ENCODE results near the gene ABLIM2. TPM values are rescaled to one million over a fixed set of nuclear protein-coding genes. Genes with fewer than 3 reads are reported as not detected.

Gene ABLIM2
- total and polyA plus RNA-seq, 10 of the 15 experiments (the other 5 are each of a cell fraction or from before 2014, with no cell fraction given) = 0.03 to 0.15 (median 0.05) TPM; not detected in 7

DNA sequence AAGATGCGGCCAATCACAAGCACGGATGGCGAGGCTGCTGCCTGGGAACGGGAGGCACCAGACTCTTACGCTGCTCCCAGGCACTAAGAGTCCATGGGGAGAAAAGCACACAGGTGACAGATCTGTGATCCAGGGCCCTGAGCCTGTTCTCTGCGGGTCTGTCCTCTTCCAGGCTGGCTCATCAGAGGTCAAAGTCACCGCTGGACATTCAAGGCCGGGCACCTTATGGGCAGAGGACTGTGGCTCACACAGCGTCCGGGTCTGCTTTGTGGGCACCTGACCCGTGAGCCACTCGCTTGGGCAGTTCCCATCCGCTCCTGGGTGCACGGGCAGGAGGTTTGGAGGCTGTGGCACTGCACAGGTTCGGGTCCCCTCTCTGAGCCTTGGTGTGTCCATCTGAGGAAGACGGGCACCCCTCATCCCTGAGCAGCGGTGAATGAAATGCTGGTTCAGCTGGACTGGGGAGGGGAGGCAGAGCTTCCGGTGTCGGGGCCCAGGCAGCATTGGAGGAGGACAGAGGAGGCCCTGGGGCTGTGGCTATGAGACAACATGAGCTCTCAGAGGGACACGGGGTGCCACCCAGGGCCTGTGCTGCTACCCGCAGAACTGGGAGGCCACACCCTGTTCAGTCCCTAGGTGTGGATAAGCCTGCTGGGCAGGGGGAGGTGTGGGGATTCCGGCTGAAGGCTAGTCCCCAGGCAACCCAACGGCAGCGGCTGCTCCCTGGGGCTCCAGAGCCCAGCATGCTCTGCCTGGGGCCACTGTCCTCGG lies 157.7 kb downstream of the ABLIM2 start:
- TF ChIP-seq ATF3 (IDR thresholded peaks at IDR 0.05; ENCODE audit: borderline replicate concordance, extremely low read depth, low read depth, low read length) (no peak), ZNF622 (IDR thresholded peaks at IDR 0.05) (no peak)
- TF ChIP-seq, protein P1, sequence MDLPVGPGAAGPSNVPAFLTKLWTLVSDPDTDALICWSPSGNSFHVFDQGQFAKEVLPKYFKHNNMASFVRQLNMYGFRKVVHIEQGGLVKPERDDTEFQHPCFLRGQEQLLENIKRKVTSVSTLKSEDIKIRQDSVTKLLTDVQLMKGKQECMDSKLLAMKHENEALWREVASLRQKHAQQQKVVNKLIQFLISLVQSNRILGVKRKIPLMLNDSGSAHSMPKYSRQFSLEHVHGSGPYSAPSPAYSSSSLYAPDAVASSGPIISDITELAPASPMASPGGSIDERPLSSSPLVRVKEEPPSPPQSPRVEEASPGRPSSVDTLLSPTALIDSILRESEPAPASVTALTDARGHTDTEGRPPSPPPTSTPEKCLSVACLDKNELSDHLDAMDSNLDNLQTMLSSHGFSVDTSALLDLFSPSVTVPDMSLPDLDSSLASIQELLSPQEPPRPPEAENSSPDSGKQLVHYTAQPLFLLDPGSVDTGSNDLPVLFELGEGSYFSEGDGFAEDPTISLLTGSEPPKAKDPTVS (IDR thresholded peaks at IDR 0.05; ENCODE audit: low read depth, low read length) = no peak
- CTCF ChIA-PET = no interaction called here

GRCh38 chr4:8000247-8000646 lies 158.4 kb downstream of the ABLIM2 start:
- Histone ChIP-seq H3K4me3 (no peak overlapping the region), H3K27ac (ENCODE audit: control insufficient read depth, insufficient read depth) (no peak overlapping the region), H3K27me3 (replicated peaks in 1 of 2; ENCODE audit: control insufficient read depth in 2 of 2, insufficient read depth in 2 of 2, low read length in 1 of 2) (peaks cover 0 to 3% of the 10 kb centered on the region in 2 experiments; a peak in 3 of 4 replicates), H3K36me3 (ENCODE audit: control insufficient read depth in 2 of 2, insufficient read depth in 2 of 2, low read length in 1 of 2) (no peaks in the 10 kb centered on the region), H3K9ac (ENCODE audit: control insufficient read depth, insufficient read depth, low read length) (no peak overlapping the region), H3K9me3 (replicated peaks; ENCODE audit: control insufficient read depth, insufficient read depth, low read length) (no peaks in the 10 kb centered on the region), H3K4me2 (ENCODE audit: control insufficient read depth, insufficient read depth) (no peak overlapping the region), H2AFZ (ENCODE audit: control insufficient read depth, low read depth, low read length) (no peak overlapping the region), H4K20me1 (ENCODE audit: control insufficient read depth, insufficient read depth) (no peaks in the 10 kb centered on the region), H3K79me2 (ENCODE audit: control insufficient read depth, insufficient read depth, low read length) (no peaks in the 10 kb centered on the region), H3K4me1 (ENCODE audit: control insufficient read depth, insufficient read depth, low read length) (no peaks in the 10 kb centered on the region)
- ChIA-PET RAD21 (ENCODE audit: unreplicated experiment) (no interaction called here), CTCF (no interaction called here), SMC1A (ENCODE audit: uncharacterized antibody, unreplicated experiment) (no interaction called here), POLR2A (no interaction called here)
- no peak for DNase-seq (ENCODE audit: low read depth, low spot score)
- ATAC-seq = no peak
- WGBS (ENCODE audit: insufficient coverage, insufficient replicate concordance, low lambda C conversion rate, missing lambda C conversion rate) = 24% methylated on average over 8 of the region's 8 CpGs
- BruUV-seq (replicated peaks) = no TSS peak
- intact Hi-C loops (cut with micrococcal nuclease; ENCODE audit: unreplicated experiment) (no loop called here), in situ Hi-C loops (cut with MboI) (no loop called here)
- no peak for FAIRE-seq
- no peak for TF ChIP-seq ATF7 (IDR thresholded peaks at IDR 0.05; ENCODE audit: low read depth)
- TF ChIP-seq RUNX3 (IDR thresholded peaks at IDR 0.05; ENCODE audit: low read length) = no peak
- no peak for TF ChIP-seq TCF12 (IDR thresholded peaks at IDR 0.05; ENCODE audit: low read depth, low read length)
- no peak for TF ChIP-seq POLR2AphosphoS5 (IDR thresholded peaks at IDR 0.05; ENCODE audit: low read length)
- no peak for TF ChIP-seq ZZZ3 (IDR thresholded peaks at IDR 0.05; ENCODE audit: control insufficient read depth, insufficient read length, low read depth)
- TF ChIP-seq, protein P2, sequence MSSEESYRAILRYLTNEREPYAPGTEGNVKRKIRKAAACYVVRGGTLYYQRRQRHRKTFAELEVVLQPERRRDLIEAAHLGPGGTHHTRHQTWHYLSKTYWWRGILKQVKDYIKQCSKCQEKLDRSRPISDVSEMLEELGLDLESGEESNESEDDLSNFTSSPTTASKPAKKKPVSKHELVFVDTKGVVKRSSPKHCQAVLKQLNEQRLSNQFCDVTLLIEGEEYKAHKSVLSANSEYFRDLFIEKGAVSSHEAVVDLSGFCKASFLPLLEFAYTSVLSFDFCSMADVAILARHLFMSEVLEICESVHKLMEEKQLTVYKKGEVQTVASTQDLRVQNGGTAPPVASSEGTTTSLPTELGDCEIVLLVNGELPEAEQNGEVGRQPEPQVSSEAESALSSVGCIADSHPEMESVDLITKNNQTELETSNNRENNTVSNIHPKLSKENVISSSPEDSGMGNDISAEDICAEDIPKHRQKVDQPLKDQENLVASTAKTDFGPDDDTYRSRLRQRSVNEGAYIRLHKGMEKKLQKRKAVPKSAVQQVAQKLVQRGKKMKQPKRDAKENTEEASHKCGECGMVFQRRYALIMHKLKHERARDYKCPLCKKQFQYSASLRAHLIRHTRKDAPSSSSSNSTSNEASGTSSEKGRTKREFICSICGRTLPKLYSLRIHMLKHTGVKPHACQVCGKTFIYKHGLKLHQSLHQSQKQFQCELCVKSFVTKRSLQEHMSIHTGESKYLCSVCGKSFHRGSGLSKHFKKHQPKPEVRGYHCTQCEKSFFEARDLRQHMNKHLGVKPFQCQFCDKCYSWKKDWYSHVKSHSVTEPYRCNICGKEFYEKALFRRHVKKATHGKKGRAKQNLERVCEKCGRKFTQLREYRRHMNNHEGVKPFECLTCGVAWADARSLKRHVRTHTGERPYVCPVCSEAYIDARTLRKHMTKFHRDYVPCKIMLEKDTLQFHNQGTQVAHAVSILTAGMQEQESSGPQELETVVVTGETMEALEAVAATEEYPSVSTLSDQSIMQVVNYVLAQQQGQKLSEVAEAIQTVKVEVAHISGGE (CRISPR knock-in tag; IDR thresholded peaks at IDR 0.05) = no peak
- no peak for TF ChIP-seq SIX5 (IDR thresholded peaks at IDR 0.05; ENCODE audit: low read depth, low read length, severe bottlenecking)

More for the DNA sequence above, 157.7 kb downstream of the ABLIM2 start:
- BruUV-seq (replicated peaks) = no TSS peak
- H4K20me1 ChIP-seq (ENCODE audit: control insufficient read depth, insufficient read depth) = no peaks in the 10 kb centered on the region
- no peaks in the 10 kb centered on the region for H3K4me1 ChIP-seq (ENCODE audit: control insufficient read depth, insufficient read depth, low read length)
- H3K27me3 ChIP-seq (replicated peaks in 1 of 2; ENCODE audit: control insufficient read depth in 2 of 2, insufficient read depth in 2 of 2, low read length in 1 of 2) = peaks cover 0 to 3% of the 10 kb centered on the region in 2 experiments; a peak in 3 of 4 replicates
- ATAC-seq (no peak), FAIRE-seq (no peak), DNase-seq (ENCODE audit: low read depth, low spot score) (no peak)
- no peaks in the 10 kb centered on the region for H3K9me3 ChIP-seq (replicated peaks; ENCODE audit: control insufficient read depth, insufficient read depth, low read length)
- no peak overlapping the region for H3K4me2 ChIP-seq (ENCODE audit: control insufficient read depth, insufficient read depth)
- ChIA-PET RAD21 (ENCODE audit: unreplicated experiment) (no interaction called here), POLR2A (no interaction called here), SMC1A (ENCODE audit: uncharacterized antibody, unreplicated experiment) (no interaction called here)
- in situ Hi-C loops (cut with MboI) (no loop called here), intact Hi-C loops (cut with micrococcal nuclease; ENCODE audit: unreplicated experiment) (no loop called here)
- no peaks in the 10 kb centered on the region for H3K79me2 ChIP-seq (ENCODE audit: control insufficient read depth, insufficient read depth, low read length)
- no peaks in the 10 kb centered on the region for H3K36me3 ChIP-seq (ENCODE audit: control insufficient read depth in 2 of 2, insufficient read depth in 2 of 2, low read length in 1 of 2)
- no peak overlapping the region for H3K4me3 ChIP-seq
- no peak overlapping the region for H3K27ac ChIP-seq (ENCODE audit: control insufficient read depth, insufficient read depth)
- H2AFZ ChIP-seq (ENCODE audit: control insufficient read depth, low read depth, low read length) = no peak overlapping the region
- H3K9ac ChIP-seq (ENCODE audit: control insufficient read depth, insufficient read depth, low read length) = no peak overlapping the region
- WGBS (ENCODE audit: insufficient coverage, insufficient replicate concordance, low lambda C conversion rate, missing lambda C conversion rate) = 29% methylated on average over 22 of the region's 25 CpGs
